Gastrocnemius medialis (tissue), 4 donors: ENCODE results near the gene OR56A5. TPM values are rescaled to one million over a fixed set of nuclear protein-coding genes. Genes with fewer than 3 reads are reported as not detected.

Experiments used
- ATAC-seq, 2 donors: fragments of 150-250 bp; one replicate each; pipeline ENCODE4 v1.9.1; 2016
- DNase-seq, 2 donors: peaks; one replicate each; pipeline ENCODE4 v3.0.0-alpha.2; 2019
- H3K27ac ChIP-seq, 4 donors: fragments of 200-600 bp; sonication (generic); 1 replicate in 1 of 4; 2 replicates in 3 of 4; pipeline ENCODE4 v1.5.1; 2016 to 2018; ENCODE audit warnings: mild to moderate bottlenecking in 2 of 4, moderate library complexity in 1 of 4
- H3K27me3 ChIP-seq, 3 donors: fragments of 200-600 bp; sonication (generic) in 2 of 3; 1 replicate in 1 of 3; 2 replicates in 2 of 3; pipeline versions ENCODE4 v1.5.1 to v1.6.0; 2016 to 2019; ENCODE audit warnings: mild to moderate bottlenecking in 1 of 3, moderate library complexity in 1 of 3
- H3K36me3 ChIP-seq, 2 donors: fragments of 200-600 bp; sonication (generic) in 1 of 2; one replicate each; pipeline ENCODE4 v1.5.1; 2017 to 2018
- H3K4me1 ChIP-seq, 2 donors: fragments of 200-600 bp; sonication (generic) in 1 of 2; one replicate each; pipeline ENCODE4 v1.5.1; 2016 to 2017; ENCODE audit warnings: mild to moderate bottlenecking in 2 of 2
- H3K4me3 ChIP-seq, 4 donors: fragments of 200-600 bp; sonication (generic) in 3 of 4; 1 replicate in 1 of 4; 2 replicates in 3 of 4; pipeline ENCODE4 v1.5.1; 2016 to 2019; ENCODE audit warnings: mild to moderate bottlenecking in 2 of 4
- H3K9me3 ChIP-seq, 3 donors: fragments of 200-600 bp; sonication (generic) in 2 of 3; 1 replicate in 1 of 3; 2 replicates in 2 of 3; pipeline ENCODE4 v1.5.1; 2016 to 2019
- POLR2A ChIP-seq, 2 donors: fragments of 450-650 bp; IDR thresholded peaks; one replicate each; pipeline ENCODE4 v1.6.1; 2017; ENCODE audit warnings: antibody characterized with exemption in 2 of 2, mild to moderate bottlenecking in 2 of 2, moderate library complexity in 2 of 2
- in situ Hi-C, 4 donors: fragments of 200-750 bp; cut with MboI; loops; one replicate each; pipeline versions ENCODE4 v1.15.0 to v1.8.0; 2017; ENCODE audit warnings: low sequenced_read_pairs in 4 of 4
- intact Hi-C: fragments of 100-400 bp; cut with DNase I; formaldehyde crosslinking; loops from one replicate; pipeline ENCODE4 v1.15.1; 2023; ENCODE audit warnings: low total_unique reads
- total RNA-seq, 4 donors: library from RNA; depleted of rRNA; stranded (reverse); fragments of >200 nt; gene quantifications; one replicate each; pipeline versions ENCODE4 v1.1.0 to v1.2.3, GENCODE V29; 2016
- TF ChIP-seq, protein P1 (sequence below), 5 experiments: fragments of 450-650 bp in 3 of 5; fragments of 200-600 bp in 2 of 5; sonication (generic) in 2 of 5; IDR thresholded peaks in 4 of 5; conservative IDR thresholded peaks in 1 of 5; 1 replicate in 4 of 5; 2 replicates in 1 of 5; pipeline ENCODE4 v1.5.1; 2016 to 2019; ENCODE audit warnings: antibody characterized with exemption in 5 of 5, mild to moderate bottlenecking in 3 of 5, moderate library complexity in 3 of 5

The OR56A5 gene
- total RNA-seq, 4 donors from 2014 or later, result not detected

DNA sequence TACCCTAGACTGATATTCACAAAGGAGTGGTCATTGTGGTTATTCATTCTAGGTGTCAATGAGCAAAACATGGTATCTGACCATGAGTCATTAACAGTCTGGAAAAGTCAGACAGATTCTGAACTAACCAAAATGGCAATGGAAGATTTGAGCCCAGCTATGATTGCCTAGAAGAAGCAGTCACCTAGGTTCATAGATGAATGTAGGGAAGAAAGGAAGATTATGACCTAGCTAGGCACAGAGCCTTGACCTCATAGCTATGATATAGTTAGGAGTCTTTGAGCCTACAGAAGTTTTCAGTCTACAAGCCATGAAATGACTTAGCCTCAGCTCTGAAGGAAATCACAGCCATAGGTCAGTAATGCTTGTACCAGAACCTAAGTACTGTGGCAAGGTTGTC lies 38.1 kb upstream of the OR56A5 start:
- intact Hi-C loops, result no loop called here
- in situ Hi-C loops, result loop anchor here in 2 of 4 donors (25.0 kb wide), 2 partner anchors 306 to 356 kb away; partner anchors contain the start of gene CAVIN3 (in 1 of the 2)

DNA sequence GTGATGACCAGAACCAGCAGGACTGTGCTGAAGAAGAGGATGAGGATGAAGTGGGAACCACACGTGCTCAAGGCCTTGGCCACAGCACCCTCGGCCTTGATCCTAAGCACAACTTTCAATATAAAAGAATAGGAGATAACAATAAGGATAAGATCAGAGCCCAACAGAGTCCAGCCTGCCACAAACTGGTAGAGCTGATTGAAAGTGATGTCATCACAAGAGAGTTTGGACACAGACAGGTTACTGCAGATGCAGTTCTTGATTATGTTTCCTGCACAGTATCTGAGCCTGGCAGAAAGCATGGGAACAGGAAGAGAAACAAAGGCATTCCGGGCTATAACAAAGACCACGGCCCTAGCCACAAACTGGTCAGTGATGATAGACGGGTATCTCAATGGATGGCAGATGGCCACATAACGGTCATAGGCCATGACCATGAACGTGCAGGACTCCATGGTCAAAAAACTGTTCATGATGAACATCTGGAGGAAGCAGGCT lies 34.0 kb upstream of the OR56A5 start:
- H3K27me3 ChIP-seq, result no peaks in the 10 kb centered on the region
- TF ChIP-seq, protein P1, sequence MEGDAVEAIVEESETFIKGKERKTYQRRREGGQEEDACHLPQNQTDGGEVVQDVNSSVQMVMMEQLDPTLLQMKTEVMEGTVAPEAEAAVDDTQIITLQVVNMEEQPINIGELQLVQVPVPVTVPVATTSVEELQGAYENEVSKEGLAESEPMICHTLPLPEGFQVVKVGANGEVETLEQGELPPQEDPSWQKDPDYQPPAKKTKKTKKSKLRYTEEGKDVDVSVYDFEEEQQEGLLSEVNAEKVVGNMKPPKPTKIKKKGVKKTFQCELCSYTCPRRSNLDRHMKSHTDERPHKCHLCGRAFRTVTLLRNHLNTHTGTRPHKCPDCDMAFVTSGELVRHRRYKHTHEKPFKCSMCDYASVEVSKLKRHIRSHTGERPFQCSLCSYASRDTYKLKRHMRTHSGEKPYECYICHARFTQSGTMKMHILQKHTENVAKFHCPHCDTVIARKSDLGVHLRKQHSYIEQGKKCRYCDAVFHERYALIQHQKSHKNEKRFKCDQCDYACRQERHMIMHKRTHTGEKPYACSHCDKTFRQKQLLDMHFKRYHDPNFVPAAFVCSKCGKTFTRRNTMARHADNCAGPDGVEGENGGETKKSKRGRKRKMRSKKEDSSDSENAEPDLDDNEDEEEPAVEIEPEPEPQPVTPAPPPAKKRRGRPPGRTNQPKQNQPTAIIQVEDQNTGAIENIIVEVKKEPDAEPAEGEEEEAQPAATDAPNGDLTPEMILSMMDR (IDR thresholded peaks at IDR 0.05 in 4 of 5, conservative IDR thresholded peaks at IDR 0.05 in 1 of 5), result no peak
- no peak for TF ChIP-seq POLR2A (IDR thresholded peaks at IDR 0.05)
- in situ Hi-C loops, result loop anchor here in 2 of 4 donors (25.0 kb wide), 2 partner anchors 310 to 360 kb away; partner anchors contain the start of gene CAVIN3 (in 1 of the 2)
- no peak overlapping the region for H3K27ac ChIP-seq
- intact Hi-C loops, result no loop called here
- H3K4me3 ChIP-seq, result no peak overlapping the region
- no peaks in the 10 kb centered on the region for H3K9me3 ChIP-seq
- ATAC-seq (no peak), DNase-seq (no peak)
- no peaks in the 10 kb centered on the region for H3K4me1 ChIP-seq
- H3K36me3 ChIP-seq, result no peaks in the 10 kb centered on the region

More for the DNA sequence above, 38.1 kb upstream of the OR56A5 start:
- H3K27ac ChIP-seq, result no peak overlapping the region
- DNase-seq (no peak), ATAC-seq (no peak)
- no peaks in the 10 kb centered on the region for H3K36me3 ChIP-seq
- no peaks in the 10 kb centered on the region for H3K27me3 ChIP-seq
- no peaks in the 10 kb centered on the region for H3K9me3 ChIP-seq
- TF ChIP-seq, protein P1 (IDR thresholded peaks at IDR 0.05 in 4 of 5, conservative IDR thresholded peaks at IDR 0.05 in 1 of 5), result no peak
- no peak for TF ChIP-seq POLR2A (IDR thresholded peaks at IDR 0.05)
- H3K4me3 ChIP-seq, result no peak overlapping the region
- no peaks in the 10 kb centered on the region for H3K4me1 ChIP-seq

DNA sequence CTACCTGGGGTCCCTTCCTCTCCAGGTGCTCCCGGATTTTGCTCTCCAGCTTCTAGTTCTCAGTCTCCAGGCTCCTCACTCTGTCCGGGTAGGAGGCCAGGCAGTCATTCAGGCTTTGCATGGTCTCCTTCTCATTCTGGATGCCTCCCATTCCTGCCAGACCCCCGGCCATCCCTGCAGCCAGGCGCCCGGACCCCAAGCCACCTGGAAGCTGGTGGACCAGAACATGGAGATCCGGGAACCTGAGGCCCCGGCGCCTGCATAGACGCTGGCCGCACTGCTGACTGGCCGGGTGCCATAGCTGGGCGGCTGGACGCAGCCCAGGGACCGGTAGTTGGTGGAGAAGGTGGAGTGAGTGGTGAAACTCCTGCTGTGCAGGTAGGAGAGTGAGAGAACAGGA lies 26.5 kb upstream of the OR56A5 start:
- H3K27ac ChIP-seq, result no peak overlapping the region
- no peak overlapping the region for H3K4me3 ChIP-seq
- TF ChIP-seq POLR2A (IDR thresholded peaks at IDR 0.05), result no peak
- TF ChIP-seq, protein P1 (IDR thresholded peaks at IDR 0.05 in 4 of 5, conservative IDR thresholded peaks at IDR 0.05 in 1 of 5), result no peak
- intact Hi-C loops, result no loop called here
- no peaks in the 10 kb centered on the region for H3K9me3 ChIP-seq
- H3K27me3 ChIP-seq, result no peaks in the 10 kb centered on the region
- H3K36me3 ChIP-seq, result no peaks in the 10 kb centered on the region
- DNase-seq (no peak), ATAC-seq (no peak)
- H3K4me1 ChIP-seq, result no peaks in the 10 kb centered on the region
- in situ Hi-C loops, result no loop called here

DNA sequence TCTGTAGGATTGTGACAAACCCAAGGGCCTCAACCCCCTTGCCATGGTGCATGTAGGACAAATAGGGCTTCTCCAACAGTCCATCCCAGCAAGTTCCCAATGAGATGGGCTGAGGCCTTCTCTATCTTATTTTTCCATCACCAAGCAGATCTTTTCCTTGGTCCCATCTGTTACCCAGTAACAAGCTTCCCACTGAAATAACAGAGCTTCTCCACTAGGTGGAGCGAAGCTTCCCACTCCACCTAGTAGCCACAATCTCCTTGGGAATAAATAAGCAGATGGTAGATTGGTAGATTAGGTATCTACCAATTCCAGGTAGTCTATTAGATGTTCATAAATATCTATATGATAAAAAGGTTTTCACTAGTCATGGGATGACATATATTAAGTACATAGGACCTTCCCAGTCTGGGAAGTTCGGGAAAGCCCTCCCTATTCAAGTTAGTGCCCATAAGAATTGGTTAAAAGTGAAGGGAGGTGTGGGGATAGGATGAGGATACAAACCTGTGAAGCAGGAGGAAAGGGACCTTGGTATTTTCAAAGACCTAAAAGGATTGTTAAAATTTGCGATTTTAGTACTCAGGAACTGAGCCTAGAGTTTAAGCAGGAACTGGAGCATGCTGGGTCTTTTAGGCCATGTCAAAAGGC lies 24.4 kb upstream of the OR56A5 start:
- Histone ChIP-seq H3K4me3 (no peak overlapping the region), H3K36me3 (no peaks in the 10 kb centered on the region), H3K9me3 (no peaks in the 10 kb centered on the region), H3K27ac (no peak overlapping the region), H3K27me3 (no peaks in the 10 kb centered on the region), H3K4me1 (no peaks in the 10 kb centered on the region)
- in situ Hi-C loops (no loop called here), intact Hi-C loops (loop anchor here (2.0 kb wide), 1 partner anchor 360 kb away; no protein-coding TSS in a partner anchor)
- no peak for ATAC-seq
- TF ChIP-seq POLR2A (IDR thresholded peaks at IDR 0.05), result no peak
- TF ChIP-seq, protein P1 (IDR thresholded peaks at IDR 0.05 in 4 of 5, conservative IDR thresholded peaks at IDR 0.05 in 1 of 5), result peak in 2 of 5 experiments; percentile 19 to 41
- DNase-seq, result no peak
